NCI-H187 treated with DMSO at 0.1 percent for 48 hours (cell line): ENCODE measurements around the gene TRPM1.

Source experiments
- DNase-seq: peaks from one replicate; lab custom pipeline; 2025; lab: John Stamatoyannopoulos, UW

TRPM1 gene

GRCh38 chr15:31049111-31049510, 52.4 kb downstream of the TRPM1 start:
- no peak for DNase-seq

DNA sequence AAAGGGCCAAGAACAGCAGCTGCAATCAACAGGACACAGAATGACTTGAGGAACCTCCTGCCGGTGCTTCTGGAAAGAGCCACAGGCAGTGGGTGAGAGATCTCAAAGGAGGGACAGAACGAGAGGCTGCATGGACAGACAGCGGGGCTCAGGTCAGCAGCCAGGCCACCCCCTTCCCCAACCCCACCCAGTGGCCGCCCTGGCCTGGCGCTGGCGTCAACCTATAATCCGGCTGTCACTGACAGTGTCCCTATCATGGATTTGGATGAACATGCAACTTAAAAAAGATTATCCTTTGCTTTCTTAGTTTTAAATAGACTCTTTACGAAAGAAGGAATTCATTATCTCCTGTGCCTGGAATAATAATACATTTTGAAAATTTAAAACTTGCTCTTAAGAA, 54.1 kb downstream of the TRPM1 start:
- DNase-seq, result no peak

DNA sequence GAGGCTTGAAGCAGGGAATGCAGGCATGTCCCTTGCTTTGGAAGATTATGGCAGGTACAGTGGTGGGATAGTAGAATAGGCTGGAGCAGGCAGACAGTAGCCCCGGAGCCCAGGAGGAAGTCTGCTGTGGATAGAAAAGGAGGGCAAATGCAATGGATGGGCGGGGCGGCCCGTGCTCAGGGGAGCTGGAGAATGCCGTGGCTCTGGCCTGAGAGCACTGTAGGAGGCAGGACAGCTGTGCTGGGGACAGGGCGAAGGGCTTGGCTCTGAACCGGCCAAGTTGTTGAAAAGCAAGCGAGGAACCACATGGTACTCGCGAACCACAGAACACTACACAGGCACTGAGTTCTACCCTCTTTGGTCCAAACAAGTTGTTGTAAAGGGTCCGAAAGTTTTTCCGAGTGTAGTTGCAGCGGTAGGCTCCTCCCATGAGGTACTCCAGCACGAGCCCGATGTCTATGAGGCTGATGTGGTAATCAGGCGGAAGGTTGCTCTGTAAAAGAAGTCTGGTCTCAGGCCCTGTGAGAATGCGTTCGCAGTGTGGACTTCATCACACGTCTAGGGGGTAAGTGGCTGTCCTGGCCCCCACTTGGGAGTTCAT, 54.7 kb downstream of the TRPM1 start:
- DNase-seq, result no peak

DNA sequence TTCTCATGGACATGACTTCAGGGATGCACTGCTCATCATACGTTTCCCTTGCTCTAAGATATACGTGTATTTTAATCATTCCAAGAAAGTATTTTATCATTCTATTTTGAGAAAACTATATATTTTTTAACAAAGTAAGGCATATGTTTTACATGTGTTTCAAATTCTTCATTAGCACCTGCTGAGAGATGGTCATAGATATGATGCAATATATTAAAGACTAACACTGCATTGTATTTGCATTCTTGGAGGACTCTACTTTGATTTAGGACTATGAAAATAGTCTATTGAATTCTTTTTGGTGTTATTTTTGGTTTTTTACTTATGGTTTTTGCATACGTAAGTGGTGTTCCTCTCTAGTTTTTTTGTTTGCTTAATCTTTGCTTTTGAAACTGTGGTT, 55.9 kb downstream of the TRPM1 start:
- DNase-seq, result no peak

DNA sequence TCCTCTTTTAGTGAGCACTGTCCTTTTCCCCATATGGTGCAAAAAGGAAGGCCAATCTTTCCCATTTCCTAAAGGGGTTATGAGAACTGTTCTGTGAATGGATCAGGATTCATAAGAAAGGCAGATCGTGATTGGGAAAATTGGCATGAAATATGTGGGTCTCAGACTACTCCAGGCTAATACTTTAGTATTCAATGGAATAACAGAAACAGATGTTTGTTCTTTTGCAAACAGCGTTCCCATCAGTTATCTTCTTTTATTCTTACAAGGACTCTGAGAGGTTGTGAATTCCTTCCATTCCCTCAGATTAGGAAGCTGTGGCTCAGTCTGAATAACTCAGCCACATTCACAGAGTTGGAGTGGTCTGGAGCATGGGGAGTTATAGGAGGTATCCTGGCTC, 58.8 kb downstream of the TRPM1 start:
- DNase-seq, result no peak

- DNase-seq, result no peak
Observed at GRCh38 chr15:31041610-31042009, 59.9 kb downstream of the TRPM1 start.

- no peak for DNase-seq
Observed at GRCh38 chr15:31040611-31041010, 60.9 kb downstream of the TRPM1 start.

- DNase-seq, result no peak
Observed at GRCh38 chr15:31039961-31040360, 61.6 kb downstream of the TRPM1 start.

DNA sequence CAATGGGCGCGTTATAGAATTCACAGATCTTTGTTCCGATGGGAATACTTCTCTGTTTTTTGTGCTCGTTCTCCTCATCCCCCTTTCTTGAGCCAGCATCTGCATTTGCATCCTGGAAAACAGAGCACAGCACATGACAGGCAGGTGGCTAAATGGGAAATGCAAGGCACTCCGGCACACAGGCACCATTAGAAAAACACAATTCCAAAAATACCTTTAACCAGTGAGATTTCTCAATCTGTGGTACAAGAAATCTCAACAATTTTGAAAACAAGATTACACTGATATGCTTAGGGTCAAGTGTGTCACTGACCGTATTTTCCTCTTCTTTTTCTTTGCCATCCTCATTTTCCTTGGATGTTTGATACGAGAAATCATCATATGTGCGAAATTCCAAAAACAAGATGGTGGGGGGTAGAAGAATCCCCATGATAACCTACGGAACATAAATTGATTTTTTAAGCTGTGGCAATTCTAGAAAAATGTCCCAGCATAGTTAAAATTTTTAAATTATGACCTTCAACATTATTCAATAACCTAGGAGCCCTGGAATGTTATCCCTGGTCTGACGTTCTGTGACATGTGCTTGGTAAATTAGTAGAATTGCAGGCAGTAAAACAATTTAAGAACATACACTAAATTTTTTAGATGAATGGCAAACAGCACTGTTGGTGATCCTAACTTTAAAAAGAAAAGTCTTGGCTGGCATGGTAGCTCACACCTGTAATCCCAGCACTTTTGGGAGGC, 63.6 kb downstream of the TRPM1 start:
- DNase-seq, result no peak

GRCh38 chr15:31036783-31037182, 64.7 kb downstream of the TRPM1 start:
- no peak for DNase-seq

DNA sequence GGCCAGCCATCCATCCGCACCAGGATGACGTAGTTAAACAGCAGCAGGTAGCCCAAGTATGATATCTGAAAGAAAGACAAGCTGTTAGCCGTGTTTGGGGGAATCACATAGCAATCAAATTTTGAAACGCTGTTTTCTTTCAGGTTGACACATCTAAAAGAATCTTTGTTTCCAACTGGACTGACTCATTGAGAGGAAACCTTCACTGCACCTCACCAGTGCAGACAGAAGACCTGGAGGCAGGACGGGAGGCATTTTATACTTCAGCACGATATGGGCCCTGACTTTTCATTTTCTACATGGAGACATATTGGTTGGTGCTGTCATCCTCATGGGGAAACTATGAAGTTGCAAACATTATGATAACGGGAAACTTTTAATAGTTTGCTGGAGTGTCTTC, 65.9 kb downstream of the TRPM1 start:
- DNase-seq, result no peak

DNA sequence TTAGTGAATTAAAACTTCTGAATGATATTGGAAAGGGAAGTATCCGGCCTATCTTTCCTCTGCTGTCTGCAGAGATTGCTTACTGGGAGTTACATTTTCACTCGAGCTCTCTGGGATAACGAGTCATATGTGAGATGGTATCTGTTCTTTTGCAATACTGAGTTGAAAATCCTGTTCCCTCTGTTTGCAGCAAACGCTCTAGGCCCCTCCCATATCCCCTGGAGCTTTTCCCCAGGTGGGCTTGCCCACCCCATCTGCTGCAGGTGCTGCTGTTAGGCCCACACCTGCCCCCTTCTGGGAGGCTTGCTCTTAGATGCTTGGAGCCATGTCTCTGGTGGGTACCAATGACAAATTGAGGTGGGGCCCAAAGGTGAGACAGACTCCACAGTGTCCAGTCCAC, 67.4 kb downstream of the TRPM1 start:
- DNase-seq, result no peak

DNA sequence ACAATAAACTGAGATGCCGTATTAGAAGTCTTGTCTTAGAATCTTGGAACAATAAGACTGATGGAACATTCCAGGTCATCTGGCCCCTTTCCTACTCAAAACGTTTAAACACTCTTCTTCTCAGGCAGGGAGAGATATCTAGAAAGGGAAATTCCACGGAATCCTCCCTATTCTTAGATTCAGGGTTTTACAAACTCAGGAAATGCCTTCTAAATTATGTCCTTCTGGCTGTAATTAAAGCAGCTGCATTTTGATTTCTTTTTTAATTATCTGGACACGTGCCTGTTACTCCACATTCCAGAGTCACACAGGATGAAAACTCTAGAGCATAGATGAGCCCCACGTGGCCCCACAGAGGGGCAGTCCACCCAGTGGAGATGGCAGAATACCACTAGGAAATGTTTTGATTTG, 68.6 kb downstream of the TRPM1 start:
- no peak for DNase-seq

DNA sequence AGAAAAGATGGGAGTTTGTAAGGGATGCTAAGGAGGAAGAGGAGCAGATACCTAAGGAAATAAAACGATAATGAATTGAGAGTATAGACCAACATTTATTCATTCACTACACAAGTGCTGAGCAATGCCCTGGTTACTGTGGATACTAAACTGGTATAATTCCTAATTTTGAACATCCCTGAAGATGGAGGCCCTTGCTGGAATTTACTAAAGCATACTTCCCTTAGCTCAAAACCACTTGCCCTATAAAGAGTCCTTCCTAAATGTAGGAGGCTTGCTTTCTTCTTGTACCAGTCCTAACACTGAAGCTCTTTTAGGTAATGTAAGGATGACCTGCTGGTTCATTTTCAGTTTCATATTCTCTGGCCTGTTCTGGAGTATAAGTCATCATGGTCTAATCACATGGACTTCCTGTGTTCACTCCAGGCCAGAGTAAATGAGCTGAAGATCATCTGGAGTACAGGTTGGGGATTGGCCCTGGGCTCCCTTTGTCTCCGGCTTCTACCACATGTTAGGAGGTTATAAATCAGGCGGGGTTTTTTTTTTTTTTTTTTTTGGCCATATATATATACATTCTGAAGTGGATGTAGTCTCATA, 70.0 kb downstream of the TRPM1 start:
- no peak for DNase-seq

- no peak for DNase-seq
Observed at GRCh38 chr15:31027910-31028578, 73.5 kb downstream of the TRPM1 start.

DNA sequence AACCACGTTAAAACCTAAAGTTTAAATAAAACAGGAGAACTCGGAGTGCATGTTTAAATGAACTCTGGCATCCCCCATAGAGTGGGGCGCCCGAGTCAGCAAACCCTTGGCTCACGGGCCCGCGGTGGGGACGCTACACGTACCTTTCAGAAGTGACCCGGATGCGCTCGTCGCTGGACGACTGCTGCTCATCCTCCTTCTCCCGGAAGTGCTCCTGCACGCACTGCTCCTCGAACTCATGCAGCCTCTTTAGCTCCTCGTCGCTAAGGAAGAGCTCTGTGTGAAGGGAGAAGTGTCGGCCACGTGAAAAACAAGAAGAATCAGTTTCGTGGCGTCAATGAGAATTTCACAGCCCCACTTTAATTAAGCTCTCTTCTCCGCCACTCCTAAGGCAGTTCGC, 75.5 kb downstream of the TRPM1 start:
- no peak for DNase-seq

DNA sequence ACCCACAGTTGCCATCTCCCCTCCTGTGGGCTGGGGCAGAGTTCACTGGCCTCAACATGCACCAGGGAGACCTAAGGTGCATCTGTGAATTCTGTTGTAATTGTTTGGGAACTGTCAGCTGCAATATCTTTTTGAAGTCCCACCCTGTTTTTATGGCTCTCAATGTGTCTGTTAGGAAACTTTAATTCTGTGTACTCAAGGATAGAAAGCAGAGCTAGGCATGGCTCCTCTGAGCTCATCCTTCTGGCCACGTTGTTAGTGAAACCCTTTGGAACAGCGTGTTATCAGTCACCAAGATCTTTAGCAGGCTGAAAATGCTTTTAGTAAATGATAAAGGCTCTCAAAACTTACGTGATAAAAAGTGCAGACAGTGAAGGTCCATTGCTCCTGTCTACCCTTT, 76.5 kb downstream of the TRPM1 start:
- DNase-seq, result no peak

GRCh38 chr15:31024330-31024729, 77.2 kb downstream of the TRPM1 start:
- no peak for DNase-seq

- DNase-seq, result no peak
Observed at GRCh38 chr15:31023841-31024240, 77.7 kb downstream of the TRPM1 start.

DNA sequence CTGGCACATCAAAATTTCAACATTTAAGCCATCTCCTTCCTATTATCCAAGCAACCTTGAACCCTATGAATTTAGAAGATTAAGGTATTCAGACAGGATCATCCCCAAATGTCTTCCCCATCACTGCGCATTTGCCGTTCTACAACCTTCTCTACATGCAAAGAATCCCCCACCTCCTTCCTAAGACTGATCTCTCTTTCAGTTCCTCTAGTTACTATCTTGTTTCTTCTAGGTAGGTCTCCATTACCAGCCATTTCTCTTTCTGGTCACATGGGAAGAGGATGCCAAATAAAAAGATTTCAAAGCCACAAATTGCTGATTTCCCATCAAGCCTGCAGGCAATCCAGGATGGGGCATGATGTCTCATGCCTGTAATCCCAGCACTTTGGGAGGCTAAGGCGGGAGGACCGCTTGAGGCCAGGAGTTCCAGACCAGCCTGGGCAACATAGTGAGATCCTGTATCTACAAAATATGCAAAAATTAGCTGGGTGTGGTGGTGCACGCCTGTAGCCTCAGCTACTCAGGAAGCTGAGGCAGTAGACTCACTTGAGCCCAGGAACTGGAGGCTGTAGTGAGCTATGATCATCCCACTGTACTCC, 80.4 kb downstream of the TRPM1 start:
- no peak for DNase-seq

- DNase-seq, result no peak
Observed at GRCh38 chr15:31020542-31020941, 81.0 kb downstream of the TRPM1 start.

DNA sequence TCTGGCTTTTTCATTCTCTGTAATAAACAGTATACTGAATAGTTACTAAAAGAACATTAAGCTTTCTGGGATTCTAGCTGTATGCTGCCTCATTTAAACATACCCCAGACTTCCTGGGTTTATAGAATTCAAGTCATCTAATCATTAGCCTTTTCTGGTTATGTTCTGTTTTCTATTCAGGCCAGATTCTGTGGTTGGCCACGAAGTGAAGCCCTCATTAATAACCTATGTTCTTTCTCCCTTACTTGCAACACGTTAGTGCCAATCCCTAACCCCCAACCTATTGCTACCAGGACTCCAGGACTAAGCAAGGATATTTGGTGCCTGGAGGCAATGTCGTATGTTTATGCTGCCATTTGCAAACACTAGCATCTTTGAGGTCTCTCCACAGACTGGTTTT, 81.5 kb downstream of the TRPM1 start:
- no peak for DNase-seq

- no peak for DNase-seq
Observed at GRCh38 chr15:31017311-31017710, 84.2 kb downstream of the TRPM1 start.
